ENCODE measurements around the gene DPYD.

Gene DPYD

GRCh38 chr1:97845805-97846204, 75.0 kb downstream of the DPYD start:
- DNase-seq (ENCODE audit: low read depth), result no peak
- no peak for TF ChIP-seq CTCF (conservative IDR thresholded peaks at IDR 0.05; ENCODE audit: low read depth, low read length)
- no peak overlapping the region for H3K4me3 ChIP-seq (ENCODE audit: low read length)

GRCh38 chr1:97844552-97845089, 76.2 kb downstream of the DPYD start:
- DNase-seq (ENCODE audit: low read depth), result no peak
- no peak overlapping the region for H3K4me3 ChIP-seq (ENCODE audit: low read length)
- no peak for TF ChIP-seq CTCF (conservative IDR thresholded peaks at IDR 0.05; ENCODE audit: low read depth, low read length)

GRCh38 chr1:97841338-97841737, 79.5 kb downstream of the DPYD start:
- no peak for DNase-seq (ENCODE audit: low read depth)

GRCh38 chr1:97837161-97837560, 83.7 kb downstream of the DPYD start:
- TF ChIP-seq CTCF (conservative IDR thresholded peaks at IDR 0.05; ENCODE audit: low read depth, low read length), result no peak
- no peak for DNase-seq (ENCODE audit: low read depth)
- H3K4me3 ChIP-seq (ENCODE audit: low read length), result no peak overlapping the region

More at GRCh38 chr1:97841338-97841737, 79.5 kb downstream of the DPYD start:
- no peak for TF ChIP-seq CTCF (conservative IDR thresholded peaks at IDR 0.05; ENCODE audit: low read depth, low read length)
- H3K4me3 ChIP-seq (ENCODE audit: low read length), result no peak overlapping the region

- H3K4me3 ChIP-seq (ENCODE audit: low read length), result no peak overlapping the region
- DNase-seq (ENCODE audit: low read depth), result no peak
- no peak for TF ChIP-seq CTCF (conservative IDR thresholded peaks at IDR 0.05; ENCODE audit: low read depth, low read length)
These were observed 85.9 kb downstream of the DPYD start for GRCh38 chr1:97834899-97835298.

GRCh38 chr1:97833881-97834280, 87.0 kb downstream of the DPYD start:
- no peak for TF ChIP-seq CTCF (conservative IDR thresholded peaks at IDR 0.05; ENCODE audit: low read depth, low read length)
- H3K4me3 ChIP-seq (ENCODE audit: low read length), result no peak overlapping the region
- DNase-seq (ENCODE audit: low read depth), result no peak

GRCh38 chr1:97832481-97832880, 88.4 kb downstream of the DPYD start:
- no peak overlapping the region for H3K4me3 ChIP-seq (ENCODE audit: low read length)
- no peak for TF ChIP-seq CTCF (conservative IDR thresholded peaks at IDR 0.05; ENCODE audit: low read depth, low read length)
- DNase-seq (ENCODE audit: low read depth), result no peak

Measured in retinal pigment epithelial cell (primary cell).